Fibroblast of gingiva (primary cell): ENCODE results near the gene SEMA5A.

ENCODE experiments used
- DNase-seq: peaks from one replicate; pipeline ENCODE4 v3.0.0-alpha.2; 2011; ENCODE audit warnings: low read depth

SEMA5A gene

GRCh38 chr5:9395706-9396105, 150.2 kb downstream of the SEMA5A start:
- DNase-seq = peak; percentile 18

- DNase-seq = no peak
Observed at GRCh38 chr5:9394221-9394620, 151.7 kb downstream of the SEMA5A start.

GRCh38 chr5:9392625-9393024, 153.2 kb downstream of the SEMA5A start:
- no peak for DNase-seq

GRCh38 chr5:9391080-9391479, 154.8 kb downstream of the SEMA5A start:
- DNase-seq = no peak

GRCh38 chr5:9390113-9390512, 155.8 kb downstream of the SEMA5A start:
- no peak for DNase-seq

- no peak for DNase-seq
Observed at GRCh38 chr5:9388941-9389674, 156.8 kb downstream of the SEMA5A start.

- no peak for DNase-seq
Observed at GRCh38 chr5:9387879-9388278, 158.0 kb downstream of the SEMA5A start.

GRCh38 chr5:9386945-9387344, 158.9 kb downstream of the SEMA5A start:
- no peak for DNase-seq

- DNase-seq = no peak
Observed at GRCh38 chr5:9382522-9382921, 163.4 kb downstream of the SEMA5A start.

- DNase-seq = no peak
Observed at GRCh38 chr5:9381464-9381863, 164.4 kb downstream of the SEMA5A start.

- DNase-seq = no peak
Observed at GRCh38 chr5:9380109-9380508, 165.8 kb downstream of the SEMA5A start.

- DNase-seq = peak; percentile 86
Observed at GRCh38 chr5:9376363-9377117, 169.3 kb downstream of the SEMA5A start.

GRCh38 chr5:9375756-9376155, 170.1 kb downstream of the SEMA5A start:
- DNase-seq = no peak

GRCh38 chr5:9374025-9374424, 171.8 kb downstream of the SEMA5A start:
- no peak for DNase-seq

GRCh38 chr5:9373571-9373970, 172.3 kb downstream of the SEMA5A start:
- DNase-seq = no peak

GRCh38 chr5:9370256-9370655, 175.6 kb downstream of the SEMA5A start:
- DNase-seq = no peak

GRCh38 chr5:9365512-9365911, 180.4 kb downstream of the SEMA5A start:
- DNase-seq = no peak

- DNase-seq = peak; percentile 49
Observed at GRCh38 chr5:9363449-9363848, 182.4 kb downstream of the SEMA5A start.

- no peak for DNase-seq
Observed at GRCh38 chr5:9363026-9363425, 182.8 kb downstream of the SEMA5A start.

GRCh38 chr5:9362600-9362999, 183.3 kb downstream of the SEMA5A start:
- no peak for DNase-seq

GRCh38 chr5:9361835-9362234, 184.0 kb downstream of the SEMA5A start:
- DNase-seq = peak; percentile 74

GRCh38 chr5:9358961-9359685, 186.8 kb downstream of the SEMA5A start:
- peak; percentile 31 for DNase-seq

- DNase-seq = no peak
Observed at GRCh38 chr5:9356351-9356825, 189.5 kb downstream of the SEMA5A start.
